Liver (tissue), 3 donors: ENCODE results near the gene BST1.

Experiments
- CTCF ChIP-seq: fragments of 150-350 bp; IDR thresholded peaks from 2 replicates; pipeline ENCODE4 v1.5.1; 2017; ENCODE audit warnings: improper control_type of control experiment, low read depth, low read length; ENCODE audit not compliant: missing input control
- FOXA1 ChIP-seq: IDR thresholded peaks from 2 replicates; pipeline ENCODE4 v1.6.1; 2016; ENCODE audit warnings: antibody characterized with exemption
- GABPA ChIP-seq, 2 donors: IDR thresholded peaks in 1 of 2; conservative IDR thresholded peaks in 1 of 2; 2 replicates each; pipeline ENCODE4 v1.6.1; 2016; ENCODE audit warnings: antibody characterized with exemption in 2 of 2, mild to moderate bottlenecking in 1 of 2, moderate library complexity in 1 of 2
- HNF4G ChIP-seq: IDR thresholded peaks from 2 replicates; pipeline ENCODE4 v1.6.1; 2016; ENCODE audit warnings: antibody characterized with exemption
- JUND ChIP-seq, 2 donors: IDR thresholded peaks; 2 replicates each; pipeline ENCODE4 v1.6.1; 2016; ENCODE audit warnings: antibody characterized with exemption in 2 of 2
- RAD21 ChIP-seq, 2 donors: IDR thresholded peaks; 2 replicates each; pipeline ENCODE4 v1.6.1; 2016; ENCODE audit warnings: antibody characterized with exemption in 2 of 2, mild to moderate bottlenecking in 2 of 2
- REST ChIP-seq: IDR thresholded peaks from 2 replicates; pipeline ENCODE4 v1.6.1; 2016; ENCODE audit warnings: antibody characterized with exemption, mild to moderate bottlenecking
- RXRA ChIP-seq, 2 donors: IDR thresholded peaks; 2 replicates each; pipeline ENCODE4 v1.6.1; 2017 to 2018; ENCODE audit warnings: antibody characterized with exemption in 2 of 2, mild to moderate bottlenecking in 1 of 2
- TAF1 ChIP-seq: conservative IDR thresholded peaks from 2 replicates; pipeline ENCODE4 v1.6.1; 2016; ENCODE audit warnings: antibody characterized with exemption, mild to moderate bottlenecking
- YY1 ChIP-seq: IDR thresholded peaks from 2 replicates; pipeline ENCODE4 v1.6.1; 2016; ENCODE audit warnings: antibody characterized with exemption, mild to moderate bottlenecking
- ZBTB33 ChIP-seq: IDR thresholded peaks from 2 replicates; pipeline ENCODE4 v1.6.1; 2016; ENCODE audit warnings: antibody characterized with exemption
- donor health status: healthy.
- donor health status: healthy.

GRCh38 chr4:15677507-15677988, 25.3 kb upstream of the BST1 start:
- TF ChIP-seq CTCF (no peak), GABPA (IDR thresholded peaks at IDR 0.05 in 1 of 2, conservative IDR thresholded peaks at IDR 0.05 in 1 of 2) (no peak), REST (no peak), YY1 (peak; percentile 88), RAD21 (IDR thresholded peaks at IDR 0.05) (peak; percentile 27 to 56), ZBTB33 (peak; percentile 56), HNF4G (no peak), TAF1 (peak; percentile 21), JUND (IDR thresholded peaks at IDR 0.05) (peak; percentile 90 to 92), RXRA (IDR thresholded peaks at IDR 0.05) (peak; percentile 37 to 47), FOXA1 (no peak)
